PC-9 (cell line): ENCODE measurements around the gene ATG4B. TPM values are rescaled to one million over a fixed set of nuclear protein-coding genes. Genes with fewer than 3 reads are reported as not detected.

Source experiments
- BruUV-seq: library from RNA; stranded (reverse); fragments of 400-500 nt; replicated peaks from 2 replicates; lab custom pipeline; 2021; lab: Mats Ljungman, UMichigan
- CTCF ChIA-PET: fragments of 300-600 bp; sonication (Branson Sonifier 250); formaldehyde crosslinking; loops from one replicate; lab custom pipeline; 2022; ENCODE audit warnings: antibody characterized with exemption; lab: Charles Lee
- POLR2A ChIA-PET: fragments of 300-600 bp; sonication (Branson Sonifier 250); formaldehyde crosslinking; loops from one replicate; lab custom pipeline; 2022; ENCODE audit warnings: antibody characterized with exemption; ENCODE audit not compliant: unreplicated experiment; lab: Charles Lee
- DNase-seq, 2 experiments: peaks; one replicate each; pipeline versions ENCODE4 v3.0.0 to v3.0.0-alpha.2; 2015 to 2022; ENCODE audit warnings: mixed read lengths in 1 of 2
- H2AFZ ChIP-seq: fragments of 200-600 bp; sonication (generic); 2 replicates; pipeline ENCODE4 v1.8.1; 2017; ENCODE audit warnings: antibody characterized with exemption
- H3F3A ChIP-seq: fragments of 200-600 bp; sonication (generic); 2 replicates; pipeline ENCODE4 v1.8.1; 2017; ENCODE audit warnings: antibody characterized with exemption, mild to moderate bottlenecking, low read depth; ENCODE audit not compliant: insufficient read depth
- H3K27ac ChIP-seq: fragments of 200-600 bp; sonication (generic); 2 replicates; pipeline ENCODE4 v1.6.1; 2016; ENCODE audit warnings: mixed run types
- H3K27me3 ChIP-seq: fragments of 200-600 bp; sonication (generic); 2 replicates; pipeline ENCODE4 v1.6.1; 2016; ENCODE audit warnings: low read depth, mixed run types; ENCODE audit not compliant: insufficient read depth
- H3K36me3 ChIP-seq: fragments of 200-600 bp; sonication (generic); 2 replicates; pipeline ENCODE4 v1.6.1; 2016; ENCODE audit warnings: low read depth, mixed run types
- H3K4me1 ChIP-seq: fragments of 200-600 bp; sonication (generic); replicated peaks from 2 replicates; pipeline ENCODE4 v1.6.1; 2016; ENCODE audit warnings: mixed run types; ENCODE audit not compliant: insufficient read depth
- H3K4me2 ChIP-seq: fragments of 200-600 bp; sonication (generic); 2 replicates; pipeline ENCODE4 v1.6.1; 2017; ENCODE audit warnings: mixed run types
- H3K4me3 ChIP-seq: fragments of 200-600 bp; sonication (generic); 2 replicates; pipeline ENCODE4 v1.6.1; 2016; ENCODE audit warnings: mixed run types
- H3K79me2 ChIP-seq: fragments of 200-600 bp; sonication (generic); 2 replicates; pipeline ENCODE4 v1.6.1; 2017; ENCODE audit warnings: low read depth, mixed run types
- H3K9me2 ChIP-seq: fragments of 200-600 bp; sonication (generic); 2 replicates; pipeline ENCODE4 v1.8.1; 2017; ENCODE audit warnings: mild to moderate bottlenecking; ENCODE audit not compliant: insufficient read depth
- H3K9me3 ChIP-seq: fragments of 200-600 bp; sonication (generic); 2 replicates; pipeline ENCODE4 v1.8.1; 2016; ENCODE audit warnings: low read depth; ENCODE audit not compliant: insufficient read depth
- H4K20me1 ChIP-seq: fragments of 200-600 bp; sonication (generic); 2 replicates; pipeline ENCODE4 v1.8.1; 2017; ENCODE audit not compliant: insufficient read depth
- EZH2 ChIP-seq: fragments of 200-600 bp; sonication (generic); IDR thresholded peaks from 2 replicates; pipeline ENCODE4 v1.8.0; 2017; ENCODE audit warnings: antibody characterized with exemption, low read depth
- intact Hi-C: fragments of 100-400 bp; cut with micrococcal nuclease; formaldehyde crosslinking; loops from one replicate; pipeline ENCODE4 v1.10.0; 2022; ENCODE audit not compliant: unreplicated experiment
- total RNA-seq: library from RNA; stranded (reverse); gene quantifications from 2 replicates; pipeline ENCODE4 v1.2.3, GENCODE V29; 2021
- TF ChIP-seq, protein P1 (sequence below): fragments of 200-600 bp; sonication (generic); conservative IDR thresholded peaks from 2 replicates; pipeline ENCODE4 v1.6.1; 2017; ENCODE audit warnings: mixed run types, antibody characterized with exemption, mild to moderate bottlenecking, moderate library complexity

Gene ATG4B
- total RNA-seq, 1 experiment from 2014 or later = 162 TPM

DNA sequence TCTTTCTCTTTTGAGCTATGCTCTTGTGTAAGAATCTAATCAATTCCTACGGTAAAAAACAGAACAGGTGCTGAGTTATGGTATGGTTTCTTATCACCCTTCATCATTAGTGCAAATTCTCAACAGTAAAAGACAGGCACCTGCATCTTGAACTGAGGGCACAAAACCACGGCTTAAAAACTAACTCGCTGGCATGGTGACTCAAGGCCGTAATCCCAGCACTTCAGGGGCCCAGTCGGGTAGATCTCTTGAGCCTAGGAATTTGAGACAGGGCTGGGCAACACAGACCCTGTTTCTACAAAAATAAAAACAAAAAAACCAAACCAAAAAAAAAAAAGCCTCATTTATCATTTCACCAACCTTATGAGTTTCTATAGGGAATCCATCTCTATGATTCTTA lies 33.8 kb upstream of the ATG4B start:
- Histone ChIP-seq H3K27ac (no peak overlapping the region), H3K27me3 (no peaks in the 10 kb centered on the region), H3K4me1 (no peaks in the 10 kb centered on the region), H4K20me1 (peaks cover 11% of the 10 kb centered on the region), H3F3A (peaks cover 5% of the 10 kb centered on the region; the same call in 1 of the 2 replicates), H3K9me2 (no peaks in the 10 kb centered on the region), H2AFZ (no peak overlapping the region), H3K9me3 (no peaks in the 10 kb centered on the region), H3K4me3 (no peak overlapping the region), H3K4me2 (no peak overlapping the region), H3K36me3 (no peaks in the 10 kb centered on the region), H3K79me2 (no peaks in the 10 kb centered on the region)
- intact Hi-C loops = no loop called here
- ChIA-PET CTCF (no interaction called here), POLR2A (no interaction called here)
- TF ChIP-seq, protein P1, sequence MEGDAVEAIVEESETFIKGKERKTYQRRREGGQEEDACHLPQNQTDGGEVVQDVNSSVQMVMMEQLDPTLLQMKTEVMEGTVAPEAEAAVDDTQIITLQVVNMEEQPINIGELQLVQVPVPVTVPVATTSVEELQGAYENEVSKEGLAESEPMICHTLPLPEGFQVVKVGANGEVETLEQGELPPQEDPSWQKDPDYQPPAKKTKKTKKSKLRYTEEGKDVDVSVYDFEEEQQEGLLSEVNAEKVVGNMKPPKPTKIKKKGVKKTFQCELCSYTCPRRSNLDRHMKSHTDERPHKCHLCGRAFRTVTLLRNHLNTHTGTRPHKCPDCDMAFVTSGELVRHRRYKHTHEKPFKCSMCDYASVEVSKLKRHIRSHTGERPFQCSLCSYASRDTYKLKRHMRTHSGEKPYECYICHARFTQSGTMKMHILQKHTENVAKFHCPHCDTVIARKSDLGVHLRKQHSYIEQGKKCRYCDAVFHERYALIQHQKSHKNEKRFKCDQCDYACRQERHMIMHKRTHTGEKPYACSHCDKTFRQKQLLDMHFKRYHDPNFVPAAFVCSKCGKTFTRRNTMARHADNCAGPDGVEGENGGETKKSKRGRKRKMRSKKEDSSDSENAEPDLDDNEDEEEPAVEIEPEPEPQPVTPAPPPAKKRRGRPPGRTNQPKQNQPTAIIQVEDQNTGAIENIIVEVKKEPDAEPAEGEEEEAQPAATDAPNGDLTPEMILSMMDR = no peak
- TF ChIP-seq EZH2 = no peak
- DNase-seq = no peak
- no TSS peak for BruUV-seq

DNA sequence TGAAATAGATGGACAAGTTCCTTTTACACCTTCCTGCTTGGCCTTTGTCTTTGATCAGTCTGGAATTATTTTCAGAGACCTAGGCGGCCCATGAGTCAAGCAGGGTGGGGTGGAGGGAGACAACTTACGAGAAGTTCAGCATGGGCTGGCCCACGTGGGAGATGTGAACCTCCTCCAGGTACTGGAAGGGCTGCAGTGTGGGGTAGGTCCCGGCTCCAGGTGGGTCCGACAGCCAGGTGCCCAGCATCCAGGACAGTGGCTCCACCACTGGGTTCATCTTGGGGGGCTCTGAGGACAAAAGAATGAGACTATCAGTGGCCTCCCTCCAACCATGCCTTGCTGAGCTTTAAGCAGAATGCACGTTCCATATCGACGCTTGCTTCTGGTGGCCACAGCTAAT lies 31.3 kb upstream of the ATG4B start:
- TF ChIP-seq EZH2 = no peak
- TF ChIP-seq, protein P1 = no peak
- H3K27me3 ChIP-seq = no peaks in the 10 kb centered on the region
- ChIA-PET POLR2A (no interaction called here), CTCF (no interaction called here)
- H3K27ac ChIP-seq = no peak overlapping the region
- H3K4me2 ChIP-seq = no peak overlapping the region
- no peaks in the 10 kb centered on the region for H3K9me3 ChIP-seq
- H2AFZ ChIP-seq = no peak overlapping the region
- H4K20me1 ChIP-seq = peaks cover 8% of the 10 kb centered on the region; the same call in 1 of the 2 replicates
- H3K4me1 ChIP-seq = no peaks in the 10 kb centered on the region
- no TSS peak for BruUV-seq
- no peaks in the 10 kb centered on the region; the same call in 1 of the 2 replicates for H3F3A ChIP-seq
- H3K9me2 ChIP-seq = no peaks in the 10 kb centered on the region
- no peak overlapping the region for H3K4me3 ChIP-seq
- DNase-seq = no peak
- intact Hi-C loops = no loop called here
- H3K36me3 ChIP-seq = no peaks in the 10 kb centered on the region
- H3K79me2 ChIP-seq = peaks cover 6% of the 10 kb centered on the region; the same call in 1 of the 2 replicates

DNA sequence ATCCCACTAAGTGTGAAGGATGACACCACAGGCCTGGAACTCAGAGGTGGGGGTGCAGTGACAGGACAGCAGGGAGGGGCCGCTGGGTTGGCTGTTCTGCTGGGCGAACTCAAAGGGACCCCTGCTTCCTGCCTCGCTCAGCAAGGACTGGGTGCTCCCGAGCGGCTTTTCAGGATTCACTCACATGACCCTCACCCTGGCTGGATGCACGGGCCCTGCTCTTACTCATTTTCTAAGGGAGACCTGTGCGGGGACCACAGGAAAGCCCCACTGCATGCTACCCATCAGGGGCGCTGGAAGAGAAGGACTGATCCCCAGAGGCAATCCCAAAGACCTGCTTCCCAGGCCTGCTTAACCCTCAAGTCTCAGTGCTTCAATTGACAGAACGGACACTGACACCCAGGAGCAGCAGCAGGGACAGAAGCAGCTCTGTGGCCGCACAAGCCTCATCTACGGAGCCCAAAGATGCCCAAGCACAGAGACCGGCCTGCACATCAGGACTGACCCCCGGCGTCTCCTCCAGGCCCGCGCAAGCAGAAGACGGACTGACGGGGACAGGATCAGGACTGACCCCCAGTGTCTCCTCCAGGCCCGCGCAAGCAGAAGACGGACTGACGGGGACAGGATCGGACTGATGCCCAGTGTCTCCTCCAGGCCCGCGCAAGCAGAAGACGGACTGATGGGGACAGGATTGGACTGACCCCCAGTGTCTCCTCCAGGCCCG lies 30.2 kb upstream of the ATG4B start:
- Histone ChIP-seq H2AFZ (no peak overlapping the region), H4K20me1 (peaks cover 19% of the 10 kb centered on the region), H3K9me3 (no peaks in the 10 kb centered on the region), H3K27ac (no peak overlapping the region), H3K4me3 (no peak overlapping the region), H3F3A (no peaks in the 10 kb centered on the region; the same call in 1 of the 2 replicates), H3K4me1 (no peaks in the 10 kb centered on the region), H3K79me2 (peaks cover 12% of the 10 kb centered on the region; the same call in 1 of the 2 replicates), H3K36me3 (no peaks in the 10 kb centered on the region), H3K9me2 (no peaks in the 10 kb centered on the region), H3K27me3 (no peaks in the 10 kb centered on the region), H3K4me2 (no peak overlapping the region)
- TF ChIP-seq EZH2 = no peak
- TF ChIP-seq, protein P1 = no peak
- ChIA-PET CTCF (no interaction called here), POLR2A (no interaction called here)
- BruUV-seq = no TSS peak
- intact Hi-C loops = no loop called here
- no peak for DNase-seq
